T47D (cell line): ENCODE measurements around the gene MYO1B.

Source experiments
- DNase-seq, 2 experiments: peaks; one replicate each; pipeline versions ENCODE4 v3.0.0 to v3.0.0-alpha.2; 2011 to 2012; ENCODE audit warnings: low read depth in 1 of 2, low spot score in 1 of 2
- JUND ChIP-seq: IDR thresholded peaks from 2 replicates; pipeline ENCODE4 v1.6.1; 2012; ENCODE audit warnings: low read depth
- in situ Hi-C: cut with HindIII; loops from 2 replicates; pipeline ENCODE4 v1.10.0; 2016; ENCODE audit warnings: low sequenced_read_pairs, low pct_unique_long_range_greater_than_20kb

MYO1B gene

DNA sequence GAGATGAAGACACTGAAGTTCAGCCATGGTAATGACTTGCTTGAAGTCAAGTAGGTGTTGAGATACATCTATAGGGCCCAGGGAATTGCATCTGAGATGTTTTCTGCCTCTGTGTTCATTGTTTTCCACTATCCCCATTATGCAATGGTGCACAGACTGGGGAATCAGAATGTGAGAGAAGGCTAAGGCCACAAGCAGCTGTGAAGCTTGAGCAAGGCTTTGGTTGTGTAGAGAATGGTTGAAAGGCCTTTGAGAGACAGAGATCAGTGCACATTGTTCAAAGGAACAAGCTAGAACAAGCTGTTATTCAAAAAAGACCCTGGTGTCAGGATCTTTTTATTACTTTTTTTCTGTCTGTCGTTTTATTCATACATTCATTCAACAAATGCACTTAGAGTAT lies 82.3 kb downstream of the MYO1B start:
- in situ Hi-C loops = no loop called here
- TF ChIP-seq JUND = no peak
- no peak for DNase-seq

DNA sequence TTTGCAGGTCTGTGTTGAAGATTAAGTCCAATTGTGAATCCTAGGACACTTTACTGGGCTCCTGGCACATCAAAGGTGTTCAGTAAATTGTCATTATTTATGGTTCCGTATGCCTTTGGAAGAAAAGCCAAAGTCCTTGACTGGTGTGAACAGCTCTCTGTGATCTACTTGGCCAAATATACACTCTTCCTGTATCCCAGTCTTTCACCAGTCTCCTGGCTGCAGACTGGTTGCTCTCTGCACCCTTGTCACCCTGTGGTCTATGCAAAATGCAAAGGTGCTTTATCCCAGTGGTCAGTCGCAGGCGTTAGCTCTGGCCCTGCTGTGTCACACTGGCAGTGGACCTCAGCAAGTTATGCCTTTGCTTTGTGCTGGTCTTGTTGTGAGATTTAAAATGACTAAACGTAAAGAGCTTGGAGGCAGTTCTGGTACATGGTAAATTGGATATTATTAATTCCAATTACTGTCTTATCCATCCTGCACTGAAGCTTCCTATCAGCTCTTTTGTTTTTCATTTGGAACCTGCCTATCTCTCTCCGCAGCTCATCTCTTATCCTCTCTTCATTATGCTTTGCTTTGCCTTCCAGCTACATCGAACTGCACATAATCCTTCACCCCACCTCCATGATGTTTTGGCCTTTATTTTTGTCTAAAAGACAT lies 83.1 kb downstream of the MYO1B start:
- no peak for DNase-seq
- in situ Hi-C loops = no loop called here
- TF ChIP-seq JUND = no peak

DNA sequence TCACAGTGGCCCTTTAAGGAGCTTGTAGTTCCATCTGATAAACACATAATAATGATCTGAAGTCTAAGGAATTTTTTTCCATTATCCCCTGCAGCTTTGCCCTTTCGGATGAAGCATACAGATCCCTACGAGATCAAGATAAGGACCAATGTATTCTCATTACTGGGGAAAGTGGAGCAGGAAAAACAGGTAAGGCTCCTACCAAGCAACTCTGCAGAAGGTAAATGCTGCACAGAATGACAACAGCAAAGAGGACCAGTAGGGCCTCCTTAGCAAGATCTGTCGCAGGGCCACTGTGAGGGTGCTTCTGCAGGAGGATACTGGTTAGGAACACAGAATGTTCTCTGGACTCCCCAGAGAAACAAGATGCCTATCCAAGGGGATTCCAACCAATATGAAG lies 84.6 kb downstream of the MYO1B start:
- in situ Hi-C loops = no loop called here

DNA sequence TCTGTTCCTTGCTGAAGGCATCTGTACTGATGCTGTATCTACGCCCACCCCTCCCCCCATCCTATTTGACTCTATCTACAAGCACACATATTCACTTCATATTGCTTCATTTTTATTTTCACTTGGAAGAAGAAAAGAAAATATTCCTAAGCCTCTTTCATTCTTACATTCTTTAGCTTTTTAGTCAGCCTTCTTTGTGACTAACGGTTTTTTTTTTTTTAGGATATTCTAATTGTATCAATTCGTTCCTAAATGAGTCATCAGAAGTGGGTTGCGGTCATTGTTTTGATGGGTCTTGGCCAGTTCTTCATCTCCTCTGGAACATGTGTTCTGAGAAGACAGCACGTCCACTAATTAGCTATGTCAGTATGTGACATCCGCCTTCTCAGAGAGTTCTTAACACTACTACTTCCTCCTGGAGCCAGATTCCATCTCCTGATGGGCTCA lies 88.7 kb downstream of the MYO1B start:
- no peak for TF ChIP-seq JUND
- no peak for DNase-seq
- in situ Hi-C loops = no loop called here

More for the DNA sequence above, 84.6 kb downstream of the MYO1B start:
- TF ChIP-seq JUND = peak; percentile 46; the same call in 1 of the 2 replicates
- DNase-seq = peak in 1 of 2 experiments; percentile 80

DNA sequence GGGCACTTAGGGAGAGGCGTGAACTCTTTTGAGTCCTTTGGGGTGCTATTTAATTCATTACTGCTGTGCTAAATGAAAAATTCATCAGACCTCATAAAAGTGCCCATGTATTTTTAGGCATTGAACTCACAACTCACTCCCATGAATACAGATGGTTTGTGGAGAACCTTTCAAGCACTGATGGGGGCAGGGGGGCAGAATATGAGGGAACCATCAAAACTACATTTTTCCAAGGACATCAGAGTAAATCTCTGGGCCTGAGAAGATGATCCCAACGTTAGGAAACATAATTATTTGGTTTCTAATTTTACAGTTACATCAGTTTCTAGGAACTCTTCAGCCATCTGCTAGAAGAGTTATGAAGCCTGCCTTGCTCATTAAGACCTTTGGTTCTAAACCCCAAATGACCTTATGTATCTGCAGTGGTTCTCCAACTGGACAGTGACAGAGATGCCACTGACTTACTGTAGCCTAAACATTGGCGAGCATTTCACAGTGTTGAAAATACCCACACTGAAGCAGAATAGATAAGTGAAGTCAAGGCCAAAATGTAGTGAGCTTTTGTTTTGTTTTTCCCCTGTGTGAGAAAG lies 90.8 kb downstream of the MYO1B start:
- no peak for DNase-seq
- in situ Hi-C loops = no loop called here
- no peak for TF ChIP-seq JUND

DNA sequence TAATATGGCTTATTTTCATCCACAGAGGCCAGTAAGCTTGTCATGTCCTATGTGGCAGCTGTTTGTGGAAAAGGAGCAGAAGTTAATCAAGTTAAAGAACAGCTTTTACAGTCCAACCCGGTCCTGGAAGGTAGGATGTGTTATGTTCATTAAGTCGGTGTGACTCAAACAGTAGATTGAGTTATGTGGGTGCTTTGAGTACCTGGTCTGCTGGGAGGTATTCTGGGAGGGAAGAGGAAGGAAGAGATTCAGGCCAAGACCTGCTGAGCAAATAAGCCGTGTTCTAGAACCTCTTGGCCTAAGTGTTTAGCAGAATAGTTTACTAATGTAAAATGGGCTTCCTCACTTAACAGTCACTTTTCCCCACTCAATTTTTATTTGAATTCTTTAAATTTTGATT lies 96.2 kb downstream of the MYO1B start:
- DNase-seq = no peak
- in situ Hi-C loops = no loop called here
- no peak for TF ChIP-seq JUND

DNA sequence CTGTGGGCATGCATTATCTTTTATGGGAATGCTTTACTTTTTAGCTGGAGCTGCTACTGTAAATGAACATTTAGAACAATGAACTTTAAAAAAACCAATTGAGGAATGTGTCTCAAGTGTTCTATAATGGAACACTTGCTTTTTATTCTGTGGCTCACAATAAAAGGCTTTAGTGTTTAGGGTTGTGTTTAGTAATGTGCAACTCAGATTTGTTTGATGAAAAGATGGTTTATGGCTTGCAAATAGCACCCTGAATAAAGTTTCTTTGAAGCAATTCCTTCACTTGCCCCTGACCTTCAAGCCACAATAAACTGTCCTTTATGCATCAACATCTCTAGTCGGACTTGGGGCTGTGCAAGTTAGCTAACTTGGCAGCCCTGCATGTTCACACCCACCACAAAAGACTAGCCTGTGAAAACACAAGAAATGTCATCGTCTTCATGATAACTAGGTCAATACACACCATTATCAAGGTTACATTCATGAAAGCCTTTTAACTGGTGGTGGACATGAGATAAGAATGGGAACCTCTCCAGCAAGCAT lies 98.7 kb downstream of the MYO1B start:
- no peak for TF ChIP-seq JUND
- in situ Hi-C loops = no loop called here
- no peak for DNase-seq

DNA sequence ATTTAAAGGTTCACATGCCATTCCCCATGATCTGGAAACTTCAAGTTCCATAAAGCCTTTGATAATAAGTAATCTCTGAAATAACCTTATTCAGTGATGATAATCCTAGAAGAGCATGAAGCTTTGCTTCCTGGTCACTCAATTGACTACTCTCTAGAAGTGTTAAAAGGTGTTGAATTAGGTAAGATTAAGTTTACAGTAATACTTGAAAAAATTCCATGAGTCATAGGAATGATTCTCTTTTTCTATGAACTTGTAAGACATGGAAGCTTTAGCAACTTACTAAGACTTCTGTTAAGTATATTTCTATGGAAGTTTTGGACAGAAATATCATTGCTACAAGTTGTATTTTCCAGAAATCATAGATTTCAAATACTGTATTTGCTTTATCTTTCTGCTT lies 100.6 kb downstream of the MYO1B start:
- TF ChIP-seq JUND = no peak
- in situ Hi-C loops = no loop called here
- no peak for DNase-seq

DNA sequence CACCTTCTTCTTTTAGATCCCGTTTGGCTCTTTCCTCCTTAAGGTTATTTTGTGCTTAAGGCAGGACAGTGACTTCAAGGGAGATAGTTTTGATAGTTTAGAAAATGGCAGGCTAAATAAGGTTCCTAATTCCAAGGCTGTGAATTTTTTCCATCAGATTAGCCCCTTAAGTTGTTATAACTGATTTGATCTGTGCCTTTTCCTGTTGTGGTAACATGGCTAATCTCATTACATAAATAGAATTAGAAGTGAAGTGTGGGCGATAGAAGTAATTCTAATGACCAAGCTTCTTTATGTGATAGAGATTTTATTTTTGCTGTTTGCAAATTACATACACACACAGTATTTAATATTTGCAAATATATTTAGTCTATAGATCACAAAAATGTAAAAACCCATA lies 102.0 kb downstream of the MYO1B start:
- DNase-seq = no peak
- in situ Hi-C loops = no loop called here
- TF ChIP-seq JUND = no peak

DNA sequence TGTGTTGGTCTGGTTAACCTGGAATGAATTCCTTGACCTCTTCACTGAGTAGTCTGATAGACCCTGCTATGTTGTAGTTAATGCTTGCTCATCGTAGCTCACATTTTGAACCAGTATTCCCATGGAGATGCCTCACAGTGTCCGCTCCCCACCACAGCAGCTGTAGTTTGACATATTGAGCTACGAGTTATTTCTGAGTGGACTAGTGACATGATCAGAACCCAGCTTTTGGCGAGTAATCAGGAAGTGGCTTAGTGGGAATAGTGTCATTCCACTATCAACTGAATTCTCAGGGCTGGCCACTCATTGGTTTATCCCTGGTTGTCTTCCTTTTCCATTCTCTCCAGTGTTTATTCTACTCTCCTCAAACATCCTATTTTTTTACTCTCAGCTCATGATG lies 102.7 kb downstream of the MYO1B start:
- TF ChIP-seq JUND = no peak
- in situ Hi-C loops = no loop called here
- no peak for DNase-seq

DNA sequence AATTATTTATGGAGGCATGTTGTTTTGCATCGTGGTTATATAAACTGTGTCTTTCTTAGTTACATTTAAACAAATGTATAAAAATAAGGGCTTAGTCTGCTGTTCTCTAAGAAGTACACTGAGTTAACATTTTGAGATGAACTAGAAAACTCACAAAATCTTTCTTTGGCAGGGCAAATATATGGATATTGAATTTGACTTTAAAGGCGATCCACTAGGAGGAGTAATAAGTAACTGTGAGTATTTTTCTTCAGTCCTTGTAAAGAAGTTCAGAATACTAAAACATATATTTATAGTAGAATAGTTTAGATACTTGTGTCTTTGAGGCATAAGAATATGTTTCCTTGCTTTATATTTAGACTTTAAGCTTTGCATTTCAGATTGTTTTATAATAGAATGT lies 104.8 kb downstream of the MYO1B start:
- no peak for TF ChIP-seq JUND
- in situ Hi-C loops = no loop called here
- DNase-seq = no peak

DNA sequence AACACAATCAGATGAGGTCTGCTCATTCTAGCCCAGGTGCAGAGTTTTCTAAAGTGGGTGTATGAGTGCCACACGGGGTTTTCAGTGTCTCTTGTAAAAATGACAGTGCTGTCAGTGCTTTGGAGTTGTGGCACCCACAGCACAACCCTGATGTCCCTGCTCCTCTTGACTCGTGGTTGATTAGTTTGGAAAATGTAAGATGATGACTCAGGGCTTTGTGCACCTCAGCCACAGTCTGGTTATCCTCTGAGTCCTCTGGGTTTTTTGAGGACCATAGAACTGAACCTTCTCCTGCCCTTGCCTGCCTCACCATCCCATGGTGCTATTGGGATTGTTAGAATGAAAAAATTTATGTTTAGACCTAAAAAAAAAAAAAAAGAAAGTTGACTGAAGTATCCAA lies 105.6 kb downstream of the MYO1B start:
- TF ChIP-seq JUND = no peak
- in situ Hi-C loops = no loop called here

DNA sequence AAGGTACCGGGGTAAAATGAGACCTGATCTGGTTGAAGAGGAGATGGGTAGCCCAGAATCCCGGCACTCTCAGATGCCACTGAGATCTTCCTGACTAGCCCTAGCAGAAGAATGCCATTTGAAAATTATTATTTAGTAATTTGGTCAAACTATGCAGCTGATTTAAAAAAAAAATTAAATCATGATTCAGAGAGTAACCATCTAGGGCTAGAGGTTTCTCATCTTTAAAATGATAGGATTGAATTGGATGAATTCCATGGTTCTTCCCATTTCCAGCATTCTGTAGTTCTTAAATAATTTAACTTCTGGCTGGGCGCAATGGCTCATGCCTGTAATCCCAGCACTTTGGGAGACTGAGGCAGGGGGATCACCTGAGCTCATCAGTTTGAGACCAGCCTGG lies 106.1 kb downstream of the MYO1B start:
- TF ChIP-seq JUND = no peak
- in situ Hi-C loops = no loop called here
- DNase-seq = no peak

More for the DNA sequence above, 105.6 kb downstream of the MYO1B start:
- DNase-seq = no peak
